LNCAP (cell line): ENCODE data around the gene SEC24D.

Source experiments
- TF ChIP-seq, protein P1 (sequence below): fragments of 450-650 bp; IDR thresholded peaks from 2 replicates; pipeline ENCODE4 v1.5.1; 2017; ENCODE audit warnings: mild to moderate bottlenecking

The SEC24D gene

DNA sequence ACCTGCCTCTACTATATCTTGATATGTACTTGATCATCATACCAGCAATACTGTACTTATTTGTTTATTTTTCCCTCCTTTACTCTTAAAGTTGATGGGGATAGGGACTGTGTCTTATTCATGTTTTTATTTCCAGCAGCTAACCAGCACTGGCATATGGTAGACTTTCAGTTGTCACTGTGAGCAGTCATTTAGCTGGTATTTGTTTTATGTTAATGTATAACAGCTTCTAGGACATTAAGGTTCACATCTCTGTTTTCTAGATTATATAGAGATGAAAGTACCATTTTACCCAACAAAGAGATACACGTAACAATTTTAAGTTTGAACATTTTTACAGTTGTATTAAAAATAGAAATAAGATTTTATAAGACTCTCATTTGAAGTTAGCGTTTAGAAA lies 132.8 kb downstream of the SEC24D start:
- TF ChIP-seq, protein P1, sequence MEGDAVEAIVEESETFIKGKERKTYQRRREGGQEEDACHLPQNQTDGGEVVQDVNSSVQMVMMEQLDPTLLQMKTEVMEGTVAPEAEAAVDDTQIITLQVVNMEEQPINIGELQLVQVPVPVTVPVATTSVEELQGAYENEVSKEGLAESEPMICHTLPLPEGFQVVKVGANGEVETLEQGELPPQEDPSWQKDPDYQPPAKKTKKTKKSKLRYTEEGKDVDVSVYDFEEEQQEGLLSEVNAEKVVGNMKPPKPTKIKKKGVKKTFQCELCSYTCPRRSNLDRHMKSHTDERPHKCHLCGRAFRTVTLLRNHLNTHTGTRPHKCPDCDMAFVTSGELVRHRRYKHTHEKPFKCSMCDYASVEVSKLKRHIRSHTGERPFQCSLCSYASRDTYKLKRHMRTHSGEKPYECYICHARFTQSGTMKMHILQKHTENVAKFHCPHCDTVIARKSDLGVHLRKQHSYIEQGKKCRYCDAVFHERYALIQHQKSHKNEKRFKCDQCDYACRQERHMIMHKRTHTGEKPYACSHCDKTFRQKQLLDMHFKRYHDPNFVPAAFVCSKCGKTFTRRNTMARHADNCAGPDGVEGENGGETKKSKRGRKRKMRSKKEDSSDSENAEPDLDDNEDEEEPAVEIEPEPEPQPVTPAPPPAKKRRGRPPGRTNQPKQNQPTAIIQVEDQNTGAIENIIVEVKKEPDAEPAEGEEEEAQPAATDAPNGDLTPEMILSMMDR, result no peak

DNA sequence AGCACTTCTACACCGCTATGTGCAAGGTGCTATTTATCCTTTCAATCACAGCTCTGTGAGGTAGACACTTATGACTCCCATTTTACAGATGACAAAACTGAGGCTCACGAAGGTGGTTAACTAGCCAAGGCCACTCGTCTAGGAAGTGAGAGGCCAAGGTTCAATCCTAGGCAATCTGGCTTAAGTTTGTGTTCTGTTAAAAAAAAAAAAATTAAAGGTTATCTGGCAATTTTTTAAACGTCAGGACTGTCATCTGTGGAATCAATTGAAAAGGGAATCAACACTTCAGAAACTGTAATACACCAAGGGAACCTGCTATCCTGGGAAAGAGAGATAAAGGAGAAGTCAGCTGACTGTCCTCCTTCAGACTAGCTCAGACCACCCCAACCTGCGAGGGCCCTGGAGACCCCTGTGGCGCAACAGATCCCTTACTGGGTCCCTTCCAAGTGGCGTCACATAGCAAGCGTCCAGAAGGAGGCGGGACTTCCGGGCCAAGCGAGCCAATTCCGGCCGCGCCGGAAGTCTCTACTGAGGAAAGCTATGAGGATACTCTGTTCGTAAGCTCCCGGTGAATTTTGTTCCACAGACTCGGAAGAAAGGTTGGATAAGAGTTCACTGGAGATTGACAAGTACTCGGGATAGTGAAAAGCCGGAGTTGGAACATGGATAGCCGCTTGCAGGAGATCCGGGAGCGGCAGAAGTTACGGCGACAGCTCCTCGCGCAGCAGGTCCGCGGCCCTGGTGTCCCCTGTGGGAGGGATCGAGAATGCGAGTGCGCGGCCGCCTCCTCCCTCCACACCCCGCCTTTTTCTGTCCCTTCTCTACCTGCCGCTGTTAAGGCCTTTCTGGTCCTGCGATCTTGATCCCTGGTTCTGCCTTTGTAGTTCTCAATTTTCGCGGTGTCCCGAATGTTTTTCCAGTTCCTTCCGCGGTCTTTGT lies 150.8 kb downstream of the SEC24D start, which contains the start of gene METTL14:
TSS of gene METTL14 (plus strand) at position 520 of the 939 bp plus-strand sequence. CDS start at position 663, 143 bp downstream.
- TF ChIP-seq, protein P1, result no peak

DNA sequence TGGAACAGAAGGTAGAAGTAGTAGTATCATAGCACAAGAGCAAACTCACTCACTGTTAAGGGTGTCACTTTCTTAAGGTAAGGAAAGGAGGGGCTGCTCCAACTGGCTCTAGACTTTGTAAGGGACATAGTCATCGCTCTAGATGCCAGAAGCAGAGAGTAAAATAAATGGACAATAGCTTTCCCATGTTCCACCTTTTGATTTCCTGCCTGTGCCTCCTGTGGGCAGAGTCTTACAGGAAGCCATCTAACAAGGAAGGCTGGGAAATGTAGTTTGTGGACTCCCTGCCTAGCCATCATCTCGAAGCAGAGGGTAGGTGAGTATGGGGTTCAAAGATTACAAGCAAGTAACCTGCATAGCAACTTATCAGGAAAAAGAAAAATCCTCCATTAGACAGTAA lies 152.4 kb downstream of the SEC24D start:
- TF ChIP-seq, protein P1, result no peak

DNA sequence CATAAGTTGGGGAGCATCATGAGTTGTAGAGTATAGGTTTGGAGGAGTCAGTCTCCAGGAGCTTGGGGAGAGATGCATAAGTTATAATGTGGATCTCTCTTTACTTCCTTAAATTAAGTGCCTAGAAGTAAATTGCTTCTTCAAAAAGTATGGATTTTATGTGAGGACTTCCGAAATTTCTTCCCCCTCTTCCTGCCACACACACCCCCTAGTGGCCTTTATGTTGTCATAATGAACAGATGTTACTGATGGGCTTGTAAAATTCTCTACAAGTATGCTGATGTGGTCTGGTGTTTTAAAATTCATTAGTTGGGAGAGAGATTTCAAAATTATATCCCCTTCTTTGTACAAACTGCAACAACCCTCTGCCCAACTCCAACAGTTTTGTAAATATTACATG lies 153.0 kb downstream of the SEC24D start:
- TF ChIP-seq, protein P1, result peak; percentile 46; the same call in 1 of the 2 replicates

DNA sequence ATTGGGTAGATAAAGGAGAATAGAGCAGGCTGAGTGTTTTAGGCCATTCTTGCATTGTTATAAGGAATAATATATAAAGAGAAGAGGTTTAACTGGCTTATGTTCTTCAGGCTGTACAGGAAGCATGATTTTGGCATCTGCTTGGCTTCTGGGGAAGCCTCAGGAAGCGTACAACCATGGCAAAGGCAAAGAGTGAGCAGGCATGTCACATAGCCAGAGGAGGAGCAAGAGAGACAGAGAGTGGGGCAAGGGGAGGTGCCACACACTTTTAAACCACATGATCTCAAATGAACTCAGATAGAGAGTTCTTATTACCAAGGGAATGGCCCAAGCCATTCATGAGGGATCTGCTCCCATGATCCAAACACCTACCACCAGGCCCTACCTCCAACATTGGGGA lies 155.1 kb downstream of the SEC24D start:
- TF ChIP-seq, protein P1, result no peak

DNA sequence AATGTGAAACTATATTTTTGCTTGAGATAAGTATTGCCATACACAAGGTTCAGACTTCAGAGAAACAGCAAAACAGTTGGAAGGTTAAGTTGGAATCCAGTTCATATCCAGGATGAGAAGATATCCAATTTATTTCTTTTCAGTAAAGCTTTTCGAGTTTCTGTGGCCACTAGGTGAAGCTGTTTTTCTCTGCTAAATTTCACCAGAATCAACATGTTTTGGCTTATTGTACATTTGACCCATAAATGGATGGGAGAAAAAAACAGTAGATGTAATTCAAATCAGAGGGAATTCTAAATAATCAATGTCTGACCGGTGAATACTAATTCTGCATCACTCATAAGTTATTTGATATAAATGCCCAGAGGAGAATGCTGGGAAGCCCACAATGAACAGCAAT lies 159.8 kb downstream of the SEC24D start:
- TF ChIP-seq, protein P1, result no peak
